Stomach (tissue), 4 donors: ENCODE results near the gene CKLF.

Experiments used
- EP300 ChIP-seq: sonication (generic); formaldehyde crosslinking; IDR thresholded peaks from one replicate; pipeline ENCODE4 v1.6.1; 2017; ENCODE audit warnings: antibody characterized with exemption
- TF ChIP-seq, protein P1 (sequence below), 7 experiments: fragments of 450-650 bp in 4 of 7; fragments of 200-600 bp in 3 of 7; sonication (generic) in 3 of 7; IDR thresholded peaks; one replicate each; pipeline ENCODE4 v1.5.1; 2016 to 2019; ENCODE audit warnings: antibody characterized with exemption in 7 of 7, control low read depth in 2 of 7, mild to moderate bottlenecking in 1 of 7

DNA sequence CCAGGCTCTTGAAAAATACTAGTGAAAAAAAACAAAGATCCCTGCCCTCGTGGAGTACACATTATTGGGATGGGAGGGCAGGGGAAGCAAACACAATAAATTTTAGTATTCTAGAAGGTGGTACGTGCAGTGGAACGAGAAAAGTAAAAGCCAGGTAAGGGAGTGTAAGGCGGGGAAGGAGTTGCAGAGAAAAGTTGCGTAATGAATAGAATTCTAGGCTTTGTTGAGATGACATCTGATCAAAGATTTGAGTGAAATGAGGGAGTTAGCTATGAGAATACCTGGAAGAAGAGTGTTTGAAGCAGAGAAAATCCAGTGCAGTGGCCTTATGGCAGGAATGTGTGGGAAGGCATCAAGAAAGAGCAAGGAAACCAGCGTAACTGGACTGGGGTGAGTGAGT is 2.1 kb downstream of the CKLF start:
- TF ChIP-seq, protein P1, sequence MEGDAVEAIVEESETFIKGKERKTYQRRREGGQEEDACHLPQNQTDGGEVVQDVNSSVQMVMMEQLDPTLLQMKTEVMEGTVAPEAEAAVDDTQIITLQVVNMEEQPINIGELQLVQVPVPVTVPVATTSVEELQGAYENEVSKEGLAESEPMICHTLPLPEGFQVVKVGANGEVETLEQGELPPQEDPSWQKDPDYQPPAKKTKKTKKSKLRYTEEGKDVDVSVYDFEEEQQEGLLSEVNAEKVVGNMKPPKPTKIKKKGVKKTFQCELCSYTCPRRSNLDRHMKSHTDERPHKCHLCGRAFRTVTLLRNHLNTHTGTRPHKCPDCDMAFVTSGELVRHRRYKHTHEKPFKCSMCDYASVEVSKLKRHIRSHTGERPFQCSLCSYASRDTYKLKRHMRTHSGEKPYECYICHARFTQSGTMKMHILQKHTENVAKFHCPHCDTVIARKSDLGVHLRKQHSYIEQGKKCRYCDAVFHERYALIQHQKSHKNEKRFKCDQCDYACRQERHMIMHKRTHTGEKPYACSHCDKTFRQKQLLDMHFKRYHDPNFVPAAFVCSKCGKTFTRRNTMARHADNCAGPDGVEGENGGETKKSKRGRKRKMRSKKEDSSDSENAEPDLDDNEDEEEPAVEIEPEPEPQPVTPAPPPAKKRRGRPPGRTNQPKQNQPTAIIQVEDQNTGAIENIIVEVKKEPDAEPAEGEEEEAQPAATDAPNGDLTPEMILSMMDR (IDR thresholded peaks at IDR 0.05) = no peak
- TF ChIP-seq EP300 = no peak
